Caco-2 (cell line): ENCODE measurements around the gene SIK2. TPM values are rescaled to one million over a fixed set of nuclear protein-coding genes. Genes with fewer than 3 reads are reported as not detected.

Source experiments
- BruUV-seq: library from RNA; stranded (reverse); fragments of 400-500 nt; replicated peaks from 2 replicates; lab custom pipeline; 2021; lab: Mats Ljungman, UMichigan
- CTCF ChIA-PET: fragments of 300-600 bp; sonication (Branson Sonifier 250); formaldehyde crosslinking; loops from one replicate; lab custom pipeline; 2022; ENCODE audit warnings: antibody characterized with exemption; lab: Charles Lee
- POLR2A ChIA-PET: fragments of 300-600 bp; sonication (Branson Sonifier 250); formaldehyde crosslinking; loops from one replicate; lab custom pipeline; 2022; ENCODE audit warnings: antibody characterized with exemption; lab: Charles Lee
- DNase-seq, 2 experiments: peaks; one replicate each; pipeline versions ENCODE4 v3.0.0 to v3.0.0-alpha.2; 2020 to 2022
- H3K27me3 ChIP-seq: replicated peaks from 2 replicates; pipeline ENCODE4 v1.6.0; 2011; ENCODE audit warnings: low read length; ENCODE audit not compliant: control insufficient read depth, insufficient read depth
- H3K36me3 ChIP-seq: 2 replicates; pipeline ENCODE4 v1.5.1; 2011; ENCODE audit warnings: low read length; ENCODE audit not compliant: control insufficient read depth, insufficient read depth
- H3K4me1 ChIP-seq: fragments of 250-450 bp; sonication (Bioruptor Pico); 2 replicates; pipeline ENCODE4 v1.5.1; 2020; ENCODE audit warnings: mild to moderate bottlenecking
- H3K4me3 ChIP-seq: 2 replicates; pipeline ENCODE4 v1.5.1; 2011; ENCODE audit warnings: low read depth, mild to moderate bottlenecking, control low read depth, low read length
- H3K9me3 ChIP-seq: fragments of 250-450 bp; sonication (Bioruptor Pico); 2 replicates; pipeline ENCODE4 v1.5.1; 2020; ENCODE audit warnings: mild to moderate bottlenecking, moderate library complexity
- H3K27ac Mint-ChIP-seq: one replicate; pipeline ENCODE4 v1.8.0; 2022; ENCODE audit warnings: mixed read lengths; ENCODE audit not compliant: unreplicated experiment
- H3K27me3 Mint-ChIP-seq: one replicate; pipeline ENCODE4 v1.8.0; 2022; ENCODE audit warnings: mixed read lengths; ENCODE audit not compliant: insufficient read depth, unreplicated experiment
- H3K36me3 Mint-ChIP-seq: one replicate; pipeline ENCODE4 v1.8.0; 2022; ENCODE audit warnings: mild to moderate bottlenecking, mixed read lengths; ENCODE audit not compliant: insufficient read depth, unreplicated experiment
- H3K4me1 Mint-ChIP-seq: one replicate; pipeline ENCODE4 v1.8.0; 2022; ENCODE audit warnings: low read depth, mixed read lengths; ENCODE audit not compliant: unreplicated experiment
- H3K4me3 Mint-ChIP-seq: one replicate; pipeline ENCODE4 v1.8.0; 2022; ENCODE audit warnings: mild to moderate bottlenecking, moderate library complexity, mixed read lengths; ENCODE audit not compliant: unreplicated experiment
- H3K9me3 Mint-ChIP-seq: one replicate; pipeline ENCODE4 v1.8.0; 2022; ENCODE audit warnings: mixed read lengths; ENCODE audit not compliant: unreplicated experiment
- CTCF ChIP-seq, 2 experiments: fragments of 200-600 bp in 1 of 2; IDR thresholded peaks; 1 replicate in 1 of 2; 2 replicates in 1 of 2; pipeline versions ENCODE4 v1.5.1 to v1.8.0; 2011 to 2022; ENCODE audit warnings: antibody characterized with exemption in 1 of 2, control low read depth in 1 of 2, inconsistent platforms in 1 of 2, low read depth in 1 of 2, low read length in 1 of 2, mild to moderate bottlenecking in 1 of 2, moderate library complexity in 1 of 2; ENCODE audit not compliant: insufficient read depth in 1 of 2, severe bottlenecking in 1 of 2, unreplicated experiment in 1 of 2
- intact Hi-C: fragments of 100-400 bp; cut with micrococcal nuclease; formaldehyde crosslinking; loops from one replicate; pipeline ENCODE4 v1.10.0; 2022; ENCODE audit not compliant: unreplicated experiment
- total RNA-seq: library from RNA; stranded (reverse); gene quantifications from 2 replicates; pipeline ENCODE4 v1.2.3, GENCODE V29; 2022

The SIK2 gene
- total RNA-seq, 1 experiment from 2014 or later = 40.2 TPM

- intact Hi-C loops = no loop called here
- Mint-ChIP-seq H3K27me3 (no peaks in the 10 kb centered on the region), H3K36me3 (peaks cover 23% of the 10 kb centered on the region), H3K4me3 (no peak overlapping the region), H3K4me1 (peaks cover 5% of the 10 kb centered on the region), H3K9me3 (peaks cover 10% of the 10 kb centered on the region), H3K27ac (no peak overlapping the region)
- Histone ChIP-seq H3K36me3 (no peaks in the 10 kb centered on the region; the same call in 1 of the 2 replicates), H3K4me3 (no peak overlapping the region), H3K9me3 (no peaks in the 10 kb centered on the region), H3K4me1 (no peaks in the 10 kb centered on the region), H3K27me3 (no peaks in the 10 kb centered on the region)
- no peak for DNase-seq
- POLR2A ChIA-PET = interaction anchor here (0.6 kb wide), 1 partner anchor 53 kb away, joined by 5 read pairs; no protein-coding TSS in a partner anchor
- BruUV-seq = no TSS peak
- TF ChIP-seq CTCF (IDR thresholded peaks at IDR 0.05; ENCODE audit: insufficient read depth in 1 of 2, low read depth in 1 of 2, low read length in 1 of 2, severe bottlenecking in 1 of 2, unreplicated experiment in 1 of 2) = no peak
- CTCF ChIA-PET = no interaction called here
These were observed 57.2 kb downstream of the SIK2 start for GRCh38 chr11:111659201-111660115.

DNA sequence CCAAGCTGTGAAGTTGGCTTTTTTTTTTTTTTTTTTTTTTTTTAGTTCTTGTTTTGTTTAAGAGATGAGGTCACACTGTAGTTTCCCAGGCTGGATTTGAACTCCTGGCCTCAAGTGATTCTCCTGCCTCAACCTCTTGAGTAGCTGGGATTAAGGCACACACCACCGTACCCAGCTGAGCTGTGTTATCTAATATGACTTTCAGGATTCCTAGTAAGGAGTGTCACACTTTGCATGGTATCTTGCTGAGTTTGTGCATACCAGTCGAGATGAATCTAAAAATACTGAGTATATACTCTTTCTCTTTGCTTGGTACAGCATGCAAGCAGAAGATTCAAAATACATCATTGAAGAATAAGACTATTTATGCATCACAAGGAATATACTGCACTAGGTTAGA lies 58.6 kb downstream of the SIK2 start:
- ChIA-PET CTCF (no interaction called here), POLR2A (no interaction called here)
- intact Hi-C loops = no loop called here
- Mint-ChIP-seq H3K4me3 (no peak overlapping the region), H3K27ac (no peak overlapping the region), H3K9me3 (peaks cover 10% of the 10 kb centered on the region), H3K36me3 (peaks cover 24% of the 10 kb centered on the region), H3K4me1 (peaks cover 3% of the 10 kb centered on the region), H3K27me3 (no peaks in the 10 kb centered on the region)
- Histone ChIP-seq H3K4me3 (no peak overlapping the region), H3K36me3 (no peaks in the 10 kb centered on the region; the same call in 1 of the 2 replicates), H3K4me1 (no peaks in the 10 kb centered on the region), H3K9me3 (no peaks in the 10 kb centered on the region), H3K27me3 (no peaks in the 10 kb centered on the region)
- no TSS peak for BruUV-seq
- DNase-seq = no peak
- no peak for TF ChIP-seq CTCF (IDR thresholded peaks at IDR 0.05; ENCODE audit: insufficient read depth in 1 of 2, low read depth in 1 of 2, low read length in 1 of 2, severe bottlenecking in 1 of 2, unreplicated experiment in 1 of 2)

- H3K9me3 Mint-ChIP-seq = no peaks in the 10 kb centered on the region
- no peak for DNase-seq
These were observed 61.6 kb downstream of the SIK2 start for GRCh38 chr11:111663820-111664219.

More at GRCh38 chr11:111663820-111664219, 61.6 kb downstream of the SIK2 start:
- Mint-ChIP-seq H3K4me1 (peaks cover 5% of the 10 kb centered on the region), H3K36me3 (peaks cover 18% of the 10 kb centered on the region), H3K27me3 (no peaks in the 10 kb centered on the region), H3K4me3 (no peak overlapping the region), H3K27ac (no peak overlapping the region)
- BruUV-seq = no TSS peak
- H3K27me3 ChIP-seq = no peaks in the 10 kb centered on the region
- ChIA-PET POLR2A (no interaction called here), CTCF (interaction anchor here (0.6 kb wide), 1 partner anchor 170 kb away, joined by 3 read pairs; no protein-coding TSS in a partner anchor)
- intact Hi-C loops = no loop called here
- no peaks in the 10 kb centered on the region; the same call in 1 of the 2 replicates for H3K36me3 ChIP-seq
- no peak for TF ChIP-seq CTCF (IDR thresholded peaks at IDR 0.05; ENCODE audit: insufficient read depth in 1 of 2, low read depth in 1 of 2, low read length in 1 of 2, severe bottlenecking in 1 of 2, unreplicated experiment in 1 of 2)
- no peaks in the 10 kb centered on the region for H3K4me1 ChIP-seq
- no peaks in the 10 kb centered on the region for H3K9me3 ChIP-seq
- H3K4me3 ChIP-seq = no peak overlapping the region
